GM12891 (cell line): ENCODE measurements around the gene DTD1.

ENCODE experiments used
- PAX5 ChIP-seq: IDR thresholded peaks from 2 replicates; pipeline ENCODE4 v1.6.1; 2011; ENCODE audit warnings: low read length, moderate library complexity, mild to moderate bottlenecking; ENCODE audit not compliant: insufficient read depth, severe bottlenecking
- POLR2A ChIP-seq: IDR thresholded peaks from 2 replicates; pipeline ENCODE4 v1.6.1; 2011; ENCODE audit warnings: low read depth, low read length, control low read depth
- POLR2AphosphoS5 ChIP-seq: IDR thresholded peaks from 2 replicates; pipeline ENCODE4 v1.6.1; 2011; ENCODE audit warnings: low read depth, low read length, control low read depth
- POU2F2 ChIP-seq: IDR thresholded peaks from 2 replicates; pipeline ENCODE4 v1.6.1; 2011; ENCODE audit warnings: low read depth, mild to moderate bottlenecking, control low read depth, low read length, moderate library complexity
- SPI1 ChIP-seq: IDR thresholded peaks from 2 replicates; pipeline ENCODE4 v1.6.1; 2011; ENCODE audit warnings: low read depth, low read length, control low read depth
- TAF1 ChIP-seq: IDR thresholded peaks from 2 replicates; pipeline ENCODE4 v1.6.1; 2011; ENCODE audit warnings: low read depth, low read length, control low read depth

DNA sequence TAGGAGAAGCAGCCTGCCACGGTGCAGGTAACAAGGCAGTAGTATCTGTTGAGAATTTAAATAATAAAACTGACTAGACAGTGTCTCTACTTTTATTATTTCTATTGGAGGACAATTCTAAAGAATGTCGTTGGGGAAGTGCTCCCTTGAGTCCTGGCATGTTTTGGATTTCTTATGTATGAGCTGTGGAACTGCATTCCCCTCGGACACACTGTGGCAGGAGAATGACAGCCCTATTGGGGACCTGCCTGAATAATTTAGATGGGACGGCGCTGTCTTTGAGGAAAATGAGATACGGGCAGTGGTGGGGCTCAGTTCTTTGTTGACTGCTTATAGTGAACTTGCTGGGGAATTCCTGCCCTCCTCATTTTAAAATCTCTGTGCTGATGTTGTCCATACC is 223.3 kb downstream of the DTD1 start:
- TF ChIP-seq TAF1 (no peak), POLR2A (no peak), POLR2AphosphoS5 (no peak), SPI1 (no peak), PAX5 (no peak), POU2F2 (no peak)
